K562 (cell line): ENCODE results near the gene GRIN1. TPM values are rescaled to one million over a fixed set of nuclear protein-coding genes. Genes with fewer than 3 reads are reported as not detected.

Experiments
- ARNT ChIP-seq, 2 experiments: fragments of 450-650 bp; IDR thresholded peaks; 2 replicates each; pipeline ENCODE4 v1.6.1; 2016; ENCODE audit warnings: mild to moderate bottlenecking in 1 of 2
- CBX3 ChIP-seq, 2 experiments: IDR thresholded peaks; 1 replicate in 1 of 2; 2 replicates in 1 of 2; pipeline ENCODE4 v1.6.1; 2012; ENCODE audit warnings: inconsistent platforms in 2 of 2, low read length in 2 of 2, borderline replicate concordance in 1 of 2, control low read depth in 1 of 2
- CSDE1 ChIP-seq, 2 experiments: fragments of 450-650 bp; IDR thresholded peaks; 2 replicates each; pipeline ENCODE4 v1.6.1; 2016; ENCODE audit warnings: mild to moderate bottlenecking in 1 of 2
- ILK ChIP-seq: fragments of 450-650 bp; IDR thresholded peaks from 2 replicates; pipeline ENCODE4 v1.6.1; 2016; ENCODE audit warnings: missing genetic modification characterization, low read depth, mild to moderate bottlenecking, missing compliant biosample characterization, moderate library complexity, borderline replicate concordance
- NR2C2 ChIP-seq, 2 experiments: fragments of 200-800 bp in 1 of 2; sonication (Bioruptor generic) in 1 of 2; sonication (generic) in 1 of 2; formaldehyde crosslinking in 1 of 2; IDR thresholded peaks; 2 replicates each; pipeline versions ENCODE4 v1.6.1 to v1.8.0; 2016 to 2022; ENCODE audit warnings: mild to moderate bottlenecking in 1 of 2, missing compliant biosample characterization in 1 of 2, missing genetic modification characterization in 1 of 2, missing genetic modification reagents in 1 of 2
- RAD51 ChIP-seq: fragments of 450-650 bp; IDR thresholded peaks from 2 replicates; pipeline ENCODE4 v1.7.1; 2016; ENCODE audit warnings: low read depth, mild to moderate bottlenecking, borderline replicate concordance
- ZBTB7A ChIP-seq: IDR thresholded peaks from 2 replicates; pipeline ENCODE4 v1.6.1; 2011; ENCODE audit warnings: low read depth, mild to moderate bottlenecking, low read length, moderate library complexity, borderline replicate concordance; ENCODE audit not compliant: control insufficient read depth
- ZBTB8A ChIP-seq: fragments of 450-650 bp; IDR thresholded peaks from 2 replicates; pipeline ENCODE4 v1.6.1; 2018; ENCODE audit warnings: mild to moderate bottlenecking, moderate library complexity; ENCODE audit not compliant: partially characterized antibody
- ZNF232 ChIP-seq: sonication (generic); formaldehyde crosslinking; IDR thresholded peaks from 2 replicates; pipeline ENCODE4 v1.8.0; 2022; ENCODE audit warnings: mild to moderate bottlenecking, missing genetic modification reagents
- ZNF347 ChIP-seq: fragments of 450-650 bp; formaldehyde crosslinking; IDR thresholded peaks from 2 replicates; pipeline ENCODE4 v1.4.0; 2020; ENCODE audit warnings: low read depth, mild to moderate bottlenecking, moderate library complexity
- ZNF436 ChIP-seq: fragments of 250-450, 450-650 bp; sonication (Bioruptor Pico); formaldehyde crosslinking; IDR thresholded peaks from 2 replicates; pipeline ENCODE4 v1.7.0; 2020; ENCODE audit warnings: mild to moderate bottlenecking
- ZNF766 ChIP-seq: fragments of 200-800 bp; sonication (Bioruptor generic); conservative IDR thresholded peaks from 2 replicates; pipeline ENCODE4 v1.6.1; 2016; ENCODE audit warnings: missing genetic modification characterization, missing compliant biosample characterization
- polyA plus RNA-seq, 8 experiments: library from polyadenylated mRNA; depleted of rRNA in 4 of 8; stranded (reverse) in 5 of 8; unstranded in 3 of 8; fragments of >200 nt; fragmentation: Nextera tagmentation in 2 of 8; fragmentation: Illumina TruSeq in 1 of 8; extraction: Ambion mirVana in 2 of 8; extraction: Trizol in 1 of 8; gene quantifications; 2 replicates each; pipeline versions ENCODE4 v1.2.1 to v1.2.3, GENCODE V29; 2011 to 2014; ENCODE audit warnings: inconsistent platforms in 1 of 8, missing spikeins in 1 of 8
- total RNA-seq, 7 experiments: library from RNA; depleted of rRNA in 6 of 7; stranded (reverse); fragments of >200 nt in 6 of 7; fragmentation: Illumina TruSeq in 2 of 7; extraction: Trizol in 2 of 7; gene quantifications; 2 replicates each; pipeline versions ENCODE4 v1.2.1 to v1.2.3, GENCODE V29; 2011 to 2021; ENCODE audit warnings: low replicate concordance in 1 of 7
- TF ChIP-seq, protein P1 (sequence below): fragments of 200-800 bp; sonication (Bioruptor generic); IDR thresholded peaks from 2 replicates; pipeline ENCODE4 v1.6.1; 2016; ENCODE audit warnings: missing genetic modification characterization, missing compliant biosample characterization
- TF ChIP-seq, protein P2 (sequence below): fragments of 450-650 bp; IDR thresholded peaks from 2 replicates; pipeline ENCODE4 v1.6.1; 2017; ENCODE audit warnings: antibody characterized with exemption
- TF ChIP-seq, protein P3 (sequence below): fragments of 450-650 bp; IDR thresholded peaks from 2 replicates; pipeline ENCODE4 v1.6.1; 2018; ENCODE audit not compliant: partially characterized antibody

GRIN1 gene
- total and polyA plus RNA-seq, 9 of the 15 experiments (the other 6 are each of a cell fraction or from before 2014, with no cell fraction given): 0.03 to 0.35 (median 0.16) TPM; not detected in 6

DNA sequence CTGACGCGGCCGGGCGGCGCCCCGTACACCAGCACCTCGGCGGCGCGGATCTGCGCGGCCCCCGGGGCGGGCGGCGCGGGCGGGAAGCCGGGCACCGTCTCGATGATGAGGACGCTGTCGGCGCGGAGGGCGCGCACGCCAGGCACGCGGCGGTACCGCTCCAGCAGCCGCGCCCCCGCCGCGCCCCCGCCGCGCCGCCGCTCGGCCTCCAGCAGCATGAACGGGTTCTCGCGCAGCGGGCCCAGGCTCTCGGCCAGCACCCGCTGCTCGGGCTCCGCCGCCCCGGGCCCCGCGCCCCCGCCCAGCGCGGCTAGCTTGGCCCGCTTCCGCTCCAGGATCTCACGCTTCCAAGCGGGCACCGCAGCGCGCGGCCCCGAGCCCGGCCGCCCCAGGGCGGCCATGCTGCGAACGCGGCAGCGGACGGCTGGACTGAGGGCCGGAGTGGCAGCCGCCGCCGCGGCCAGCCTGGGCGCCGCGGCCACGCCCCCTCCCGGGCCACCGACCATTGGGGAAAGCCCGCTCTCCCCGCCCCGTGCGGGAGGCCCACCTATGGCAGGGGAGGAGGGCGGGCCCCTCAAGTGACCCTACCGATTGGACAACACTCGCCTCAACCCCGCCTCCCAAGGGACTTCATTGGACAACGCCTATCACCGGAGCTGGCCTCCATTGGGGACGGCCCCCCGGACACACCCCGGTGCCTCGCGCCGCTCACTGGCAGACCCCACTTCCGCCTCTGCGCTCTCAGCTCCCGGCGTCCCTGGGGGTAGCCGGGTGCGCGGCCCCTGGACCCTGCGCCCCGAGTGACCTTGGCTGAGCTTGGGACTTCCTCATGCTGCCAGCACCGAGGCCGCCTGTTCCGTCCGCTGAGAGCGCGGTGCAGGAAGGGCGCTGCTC, 61.6 kb downstream of the GRIN1 start, which contains the start of gene TPRN (continued):
- TF ChIP-seq, protein P1, sequence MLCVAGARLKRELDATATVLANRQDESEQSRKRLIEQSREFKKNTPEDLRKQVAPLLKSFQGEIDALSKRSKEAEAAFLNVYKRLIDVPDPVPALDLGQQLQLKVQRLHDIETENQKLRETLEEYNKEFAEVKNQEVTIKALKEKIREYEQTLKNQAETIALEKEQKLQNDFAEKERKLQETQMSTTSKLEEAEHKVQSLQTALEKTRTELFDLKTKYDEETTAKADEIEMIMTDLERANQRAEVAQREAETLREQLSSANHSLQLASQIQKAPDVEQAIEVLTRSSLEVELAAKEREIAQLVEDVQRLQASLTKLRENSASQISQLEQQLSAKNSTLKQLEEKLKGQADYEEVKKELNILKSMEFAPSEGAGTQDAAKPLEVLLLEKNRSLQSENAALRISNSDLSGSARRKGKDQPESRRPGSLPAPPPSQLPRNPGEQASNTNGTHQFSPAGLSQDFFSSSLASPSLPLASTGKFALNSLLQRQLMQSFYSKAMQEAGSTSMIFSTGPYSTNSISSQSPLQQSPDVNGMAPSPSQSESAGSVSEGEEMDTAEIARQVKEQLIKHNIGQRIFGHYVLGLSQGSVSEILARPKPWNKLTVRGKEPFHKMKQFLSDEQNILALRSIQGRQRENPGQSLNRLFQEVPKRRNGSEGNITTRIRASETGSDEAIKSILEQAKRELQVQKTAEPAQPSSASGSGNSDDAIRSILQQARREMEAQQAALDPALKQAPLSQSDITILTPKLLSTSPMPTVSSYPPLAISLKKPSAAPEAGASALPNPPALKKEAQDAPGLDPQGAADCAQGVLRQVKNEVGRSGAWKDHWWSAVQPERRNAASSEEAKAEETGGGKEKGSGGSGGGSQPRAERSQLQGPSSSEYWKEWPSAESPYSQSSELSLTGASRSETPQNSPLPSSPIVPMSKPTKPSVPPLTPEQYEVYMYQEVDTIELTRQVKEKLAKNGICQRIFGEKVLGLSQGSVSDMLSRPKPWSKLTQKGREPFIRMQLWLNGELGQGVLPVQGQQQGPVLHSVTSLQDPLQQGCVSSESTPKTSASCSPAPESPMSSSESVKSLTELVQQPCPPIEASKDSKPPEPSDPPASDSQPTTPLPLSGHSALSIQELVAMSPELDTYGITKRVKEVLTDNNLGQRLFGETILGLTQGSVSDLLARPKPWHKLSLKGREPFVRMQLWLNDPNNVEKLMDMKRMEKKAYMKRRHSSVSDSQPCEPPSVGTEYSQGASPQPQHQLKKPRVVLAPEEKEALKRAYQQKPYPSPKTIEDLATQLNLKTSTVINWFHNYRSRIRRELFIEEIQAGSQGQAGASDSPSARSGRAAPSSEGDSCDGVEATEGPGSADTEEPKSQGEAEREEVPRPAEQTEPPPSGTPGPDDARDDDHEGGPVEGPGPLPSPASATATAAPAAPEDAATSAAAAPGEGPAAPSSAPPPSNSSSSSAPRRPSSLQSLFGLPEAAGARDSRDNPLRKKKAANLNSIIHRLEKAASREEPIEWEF (CRISPR knock-in tag): no peak
- TF ChIP-seq ZNF436 (CRISPR knock-in tag) (no peak), RAD51 (no peak), ZBTB8A (no peak), ZNF232 (CRISPR knock-in tag) (no peak), ZBTB7A (peak; percentile 94; the same call in 1 of the 2 replicates), ILK (tag) (no peak), NR2C2 (CRISPR knock-in tag; IDR thresholded peaks at IDR 0.05) (no peak), NR2C2 (tag; IDR thresholded peaks at IDR 0.05) (peak; percentile 49; the same call in 1 of the 2 replicates), CSDE1 (IDR thresholded peaks at IDR 0.05) (no peak), ARNT (IDR thresholded peaks at IDR 0.05) (no peak), ZNF347 (CRISPR knock-in tag) (no peak), ZNF766 (0 out of 2 replicates have a peak, but pooled peaks have one; percentile 27), CBX3 (IDR thresholded peaks at IDR 0.05; ENCODE audit: borderline replicate concordance in 1 of 2, low read length in 2 of 2) (no peak)
- TF ChIP-seq, protein P2, sequence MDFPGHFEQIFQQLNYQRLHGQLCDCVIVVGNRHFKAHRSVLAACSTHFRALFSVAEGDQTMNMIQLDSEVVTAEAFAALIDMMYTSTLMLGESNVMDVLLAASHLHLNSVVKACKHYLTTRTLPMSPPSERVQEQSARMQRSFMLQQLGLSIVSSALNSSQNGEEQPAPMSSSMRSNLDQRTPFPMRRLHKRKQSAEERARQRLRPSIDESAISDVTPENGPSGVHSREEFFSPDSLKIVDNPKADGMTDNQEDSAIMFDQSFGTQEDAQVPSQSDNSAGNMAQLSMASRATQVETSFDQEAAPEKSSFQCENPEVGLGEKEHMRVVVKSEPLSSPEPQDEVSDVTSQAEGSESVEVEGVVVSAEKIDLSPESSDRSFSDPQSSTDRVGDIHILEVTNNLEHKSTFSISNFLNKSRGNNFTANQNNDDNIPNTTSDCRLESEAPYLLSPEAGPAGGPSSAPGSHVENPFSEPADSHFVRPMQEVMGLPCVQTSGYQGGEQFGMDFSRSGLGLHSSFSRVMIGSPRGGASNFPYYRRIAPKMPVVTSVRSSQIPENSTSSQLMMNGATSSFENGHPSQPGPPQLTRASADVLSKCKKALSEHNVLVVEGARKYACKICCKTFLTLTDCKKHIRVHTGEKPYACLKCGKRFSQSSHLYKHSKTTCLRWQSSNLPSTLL: no peak
- TF ChIP-seq, protein P3, sequence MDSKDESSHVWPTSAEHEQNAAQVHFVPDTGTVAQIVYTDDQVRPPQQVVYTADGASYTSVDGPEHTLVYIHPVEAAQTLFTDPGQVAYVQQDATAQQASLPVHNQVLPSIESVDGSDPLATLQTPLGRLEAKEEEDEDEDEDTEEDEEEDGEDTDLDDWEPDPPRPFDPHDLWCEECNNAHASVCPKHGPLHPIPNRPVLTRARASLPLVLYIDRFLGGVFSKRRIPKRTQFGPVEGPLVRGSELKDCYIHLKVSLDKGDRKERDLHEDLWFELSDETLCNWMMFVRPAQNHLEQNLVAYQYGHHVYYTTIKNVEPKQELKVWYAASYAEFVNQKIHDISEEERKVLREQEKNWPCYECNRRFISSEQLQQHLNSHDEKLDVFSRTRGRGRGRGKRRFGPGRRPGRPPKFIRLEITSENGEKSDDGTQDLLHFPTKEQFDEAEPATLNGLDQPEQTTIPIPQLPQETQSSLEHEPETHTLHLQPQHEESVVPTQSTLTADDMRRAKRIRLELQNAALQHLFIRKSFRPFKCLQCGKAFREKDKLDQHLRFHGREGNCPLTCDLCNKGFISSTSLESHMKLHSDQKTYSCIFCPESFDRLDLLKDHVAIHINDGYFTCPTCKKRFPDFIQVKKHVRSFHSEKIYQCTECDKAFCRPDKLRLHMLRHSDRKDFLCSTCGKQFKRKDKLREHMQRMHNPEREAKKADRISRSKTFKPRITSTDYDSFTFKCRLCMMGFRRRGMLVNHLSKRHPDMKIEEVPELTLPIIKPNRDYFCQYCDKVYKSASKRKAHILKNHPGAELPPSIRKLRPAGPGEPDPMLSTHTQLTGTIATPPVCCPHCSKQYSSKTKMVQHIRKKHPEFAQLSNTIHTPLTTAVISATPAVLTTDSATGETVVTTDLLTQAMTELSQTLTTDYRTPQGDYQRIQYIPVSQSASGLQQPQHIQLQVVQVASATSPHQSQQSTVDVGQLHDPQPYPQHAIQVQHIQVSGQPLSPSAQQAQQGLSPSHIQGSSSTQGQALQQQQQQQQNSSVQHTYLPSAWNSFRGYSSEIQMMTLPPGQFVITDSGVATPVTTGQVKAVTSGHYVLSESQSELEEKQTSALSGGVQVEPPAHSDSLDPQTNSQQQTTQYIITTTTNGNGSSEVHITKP: no peak
